C4-2B (cell line): ENCODE results near the gene ACAD11.
"Not testable (repeated sequence)": the region's sequence is repeated elsewhere in the genome, so short reads cannot be mapped to it uniquely, and the experiment has no call there.

Source experiments
- H3K27ac ChIP-seq: fragments of 450-650 bp; 2 replicates; pipeline ENCODE4 v1.5.1; 2017
- CTCF ChIP-seq: fragments of 450-650 bp; conservative IDR thresholded peaks from 2 replicates; pipeline ENCODE4 v1.5.1; 2017; ENCODE audit warnings: mild to moderate bottlenecking
- ZFX ChIP-seq: fragments of 450-650 bp; IDR thresholded peaks from 2 replicates; pipeline ENCODE4 v1.6.1; 2017

The ACAD11 gene

GRCh38 chr3:132623646-132624045 is 36.0 kb downstream of the ACAD11 start:
- no peak overlapping the region for H3K27ac ChIP-seq
- TF ChIP-seq CTCF (no peak), ZFX (no peak)

GRCh38 chr3:132622761-132623160 is 36.8 kb downstream of the ACAD11 start:
- TF ChIP-seq ZFX (no peak), CTCF (no peak)
- H3K27ac ChIP-seq, result no peak overlapping the region

GRCh38 chr3:132622148-132622547 is 37.5 kb downstream of the ACAD11 start:
- TF ChIP-seq ZFX (no peak), CTCF (no peak)
- H3K27ac ChIP-seq, result no peak overlapping the region

- H3K27ac ChIP-seq, result no peak overlapping the region
These were observed 42.8 kb downstream of the ACAD11 start for GRCh38 chr3:132616780-132617179.

GRCh38 chr3:132615881-132616280 is 43.7 kb downstream of the ACAD11 start:
- no peak for TF ChIP-seq ZFX
- no peak for TF ChIP-seq CTCF
- H3K27ac ChIP-seq, result no peak overlapping the region

More at GRCh38 chr3:132616780-132617179, 42.8 kb downstream of the ACAD11 start:
- TF ChIP-seq CTCF (no peak), ZFX (no peak)

- not testable (repeated sequence) for H3K27ac ChIP-seq
These were observed 44.3 kb downstream of the ACAD11 start for GRCh38 chr3:132615301-132615700.

GRCh38 chr3:132606620-132607019 is 53.0 kb downstream of the ACAD11 start:
- not testable (repeated sequence) for H3K27ac ChIP-seq

- no peak for TF ChIP-seq CTCF
- TF ChIP-seq ZFX, result no peak
These were observed 53.5 kb downstream of the ACAD11 start for GRCh38 chr3:132606085-132606484.

GRCh38 chr3:132605374-132605792 is 54.2 kb downstream of the ACAD11 start:
- TF ChIP-seq CTCF, result no peak
- TF ChIP-seq ZFX, result no peak

More at GRCh38 chr3:132606085-132606484, 53.5 kb downstream of the ACAD11 start:
- H3K27ac ChIP-seq, result no peak overlapping the region

GRCh38 chr3:132600614-132601013 is 59.0 kb downstream of the ACAD11 start:
- H3K27ac ChIP-seq, result not testable (repeated sequence)

More at GRCh38 chr3:132605374-132605792, 54.2 kb downstream of the ACAD11 start:
- H3K27ac ChIP-seq, result no peak overlapping the region
